Fibroblast of peridontal ligament (primary cell): ENCODE results near the gene ARID1B.
"Not testable (repeated sequence)": the region's sequence is repeated elsewhere in the genome, so short reads cannot be mapped to it uniquely, and the experiment has no call there.

Experiments used
- DNase-seq: peaks from one replicate; pipeline ENCODE4 v3.0.0-alpha.2; 2010; ENCODE audit errors: extremely low read depth

ARID1B gene

GRCh38 chr6:157126183-157127098 lies 349.3 kb downstream of the ARID1B start:
- no peak for DNase-seq

GRCh38 chr6:157128235-157128775 lies 351.1 kb downstream of the ARID1B start:
- no peak for DNase-seq

GRCh38 chr6:157131250-157131649 lies 354.1 kb downstream of the ARID1B start:
- DNase-seq = no peak

- no peak for DNase-seq
Observed at GRCh38 chr6:157133856-157134255, 356.7 kb downstream of the ARID1B start.

- no peak for DNase-seq
Observed at GRCh38 chr6:157134402-157135047, 357.3 kb downstream of the ARID1B start.

GRCh38 chr6:157135691-157136090 lies 358.5 kb downstream of the ARID1B start:
- no peak for DNase-seq

GRCh38 chr6:157137501-157137900 lies 360.3 kb downstream of the ARID1B start:
- no peak for DNase-seq

- no peak for DNase-seq
Observed at GRCh38 chr6:157139054-157139708, 362.0 kb downstream of the ARID1B start.

- peak; percentile 88 for DNase-seq
Observed at GRCh38 chr6:157143171-157143889, 366.2 kb downstream of the ARID1B start.

GRCh38 chr6:157143890-157144798 lies 367.0 kb downstream of the ARID1B start:
- no peak for DNase-seq

- no peak for DNase-seq
Observed at GRCh38 chr6:157144859-157145568, 367.8 kb downstream of the ARID1B start.

GRCh38 chr6:157145656-157146285 lies 368.6 kb downstream of the ARID1B start:
- no peak for DNase-seq

- not testable (repeated sequence) for DNase-seq
Observed at GRCh38 chr6:157147054-157148026, 370.2 kb downstream of the ARID1B start.

GRCh38 chr6:157148391-157149323 lies 371.5 kb downstream of the ARID1B start:
- peak; percentile 77 for DNase-seq

GRCh38 chr6:157150076-157150475 lies 372.9 kb downstream of the ARID1B start:
- DNase-seq = peak; percentile 86

- DNase-seq = no peak
Observed at GRCh38 chr6:157151029-157151428, 373.9 kb downstream of the ARID1B start.

GRCh38 chr6:157151989-157152388 lies 374.8 kb downstream of the ARID1B start:
- DNase-seq = peak; percentile 90
